Activated CD4-positive, alpha-beta T cell treated with anti-CD3 and anti-CD28 coated beads, Interleukin-2, amount 50 U/mL, for 16 hours (primary cell): ENCODE data around the gene ZNF236.
"Not testable (repeated sequence)": the region's sequence is repeated elsewhere in the genome, so short reads cannot be mapped to it uniquely, and the experiment has no call there.

Source experiments
- DNase-seq: peaks from one replicate; pipeline ENCODE4 v3.0.0-alpha.2; 2020

The ZNF236 gene

GRCh38 chr18:76977684-76978232 lies 155.4 kb downstream of the ZNF236 start:
- no peak for DNase-seq

GRCh38 chr18:76978616-76979015 lies 156.3 kb downstream of the ZNF236 start:
- DNase-seq = no peak

- DNase-seq = no peak
Measured at GRCh38 chr18:76979111-76979751, 156.9 kb downstream of the ZNF236 start.

GRCh38 chr18:76979906-76980305 lies 157.5 kb downstream of the ZNF236 start:
- DNase-seq = no peak

- DNase-seq = no peak
Measured at GRCh38 chr18:76980663-76981395, 158.5 kb downstream of the ZNF236 start.

GRCh38 chr18:76981396-76981968 lies 159.1 kb downstream of the ZNF236 start:
- DNase-seq = no peak

DNA sequence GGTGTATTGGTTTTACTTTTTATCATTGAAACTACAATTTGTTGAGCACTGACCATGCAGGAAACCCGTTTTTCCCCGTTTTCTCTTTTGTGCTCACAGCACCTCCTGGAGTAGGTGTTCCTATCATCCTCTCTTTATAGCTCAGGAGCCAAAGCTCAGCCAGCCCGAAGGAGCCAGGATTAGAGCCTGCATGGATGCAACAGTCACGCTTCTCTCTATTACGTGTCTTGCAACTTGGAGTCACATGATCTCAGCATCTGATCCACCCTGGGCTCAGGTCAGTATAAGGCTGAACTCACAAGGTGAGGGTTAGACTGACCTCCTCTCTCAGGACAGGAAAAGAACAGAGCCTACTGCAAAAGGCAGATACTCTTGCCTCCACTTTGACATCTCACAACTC lies 159.7 kb downstream of the ZNF236 start:
- no peak for DNase-seq

- peak; percentile 90 for DNase-seq
Measured at GRCh38 chr18:76982841-76983583, 160.7 kb downstream of the ZNF236 start.

DNA sequence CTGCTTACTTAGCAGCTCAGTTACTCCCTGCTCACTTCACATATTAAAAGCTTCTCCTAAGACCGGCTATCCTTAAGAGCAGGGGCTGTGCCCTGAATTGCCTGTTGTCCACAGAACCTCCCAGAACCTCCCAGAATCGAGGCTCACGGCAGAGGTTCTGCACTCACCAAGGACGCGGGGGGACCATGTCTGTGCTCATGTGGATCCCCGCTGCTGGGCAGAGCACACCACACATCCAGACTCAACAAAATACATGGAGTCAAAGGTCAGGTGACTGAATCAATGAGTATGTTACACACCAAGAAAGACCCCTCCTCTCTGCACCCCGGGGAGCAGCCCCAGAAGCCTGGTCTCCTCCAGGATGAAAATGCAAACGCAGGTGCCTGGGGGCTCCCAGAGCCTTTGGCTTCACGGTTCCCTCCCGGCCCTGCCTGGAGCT lies 161.3 kb downstream of the ZNF236 start:
- DNase-seq = no peak

GRCh38 chr18:76984193-76985155 lies 162.1 kb downstream of the ZNF236 start:
- no peak for DNase-seq

DNA sequence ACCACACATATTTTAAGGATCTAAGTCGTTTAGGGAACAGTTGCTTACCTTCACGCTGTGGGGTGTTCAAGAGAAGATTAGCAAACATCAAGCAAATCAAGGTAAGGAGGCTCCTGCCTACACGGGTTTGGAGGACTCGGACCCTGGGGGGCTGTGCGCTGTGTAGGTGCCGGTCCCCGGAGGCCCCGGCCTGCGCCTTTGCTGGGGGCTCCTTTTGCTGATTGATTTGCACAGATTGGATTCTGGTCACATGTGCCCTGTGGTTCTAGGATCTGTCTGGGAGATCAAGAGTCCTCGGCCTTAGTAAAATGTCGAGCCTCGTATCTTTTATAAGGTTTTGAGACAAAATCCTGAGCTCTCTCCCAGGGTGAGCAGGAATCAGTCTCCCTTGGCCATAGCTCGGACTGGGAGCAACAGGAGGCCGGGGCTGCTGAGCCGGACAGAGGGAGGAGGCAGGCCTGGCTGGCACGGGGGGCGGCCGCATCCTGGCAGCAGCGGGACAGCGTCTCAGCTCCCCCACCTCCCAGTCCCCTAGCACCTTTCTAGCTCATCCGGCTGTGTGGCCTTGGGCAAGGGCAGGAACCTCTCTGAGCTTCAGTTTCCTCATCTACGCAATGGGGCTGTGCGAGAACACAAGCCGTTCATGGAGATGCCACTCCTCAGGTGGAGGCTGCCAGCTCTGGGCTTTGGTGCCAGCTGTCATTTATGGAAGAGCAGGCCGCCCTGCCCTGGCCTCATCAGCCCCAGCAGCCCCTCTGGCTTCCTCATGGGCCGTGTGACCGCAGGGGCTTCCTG lies 163.0 kb downstream of the ZNF236 start:
- no peak for DNase-seq

- no peak for DNase-seq
Measured at GRCh38 chr18:76985951-76986236, 163.5 kb downstream of the ZNF236 start.

GRCh38 chr18:76986406-76986805 lies 164.0 kb downstream of the ZNF236 start:
- no peak for DNase-seq

GRCh38 chr18:76988031-76988826 lies 165.9 kb downstream of the ZNF236 start:
- no peak for DNase-seq

GRCh38 chr18:76988827-76989646 lies 166.7 kb downstream of the ZNF236 start:
- DNase-seq = peak; percentile 44

- no peak for DNase-seq
Measured at GRCh38 chr18:76989647-76990190, 167.4 kb downstream of the ZNF236 start.

DNA sequence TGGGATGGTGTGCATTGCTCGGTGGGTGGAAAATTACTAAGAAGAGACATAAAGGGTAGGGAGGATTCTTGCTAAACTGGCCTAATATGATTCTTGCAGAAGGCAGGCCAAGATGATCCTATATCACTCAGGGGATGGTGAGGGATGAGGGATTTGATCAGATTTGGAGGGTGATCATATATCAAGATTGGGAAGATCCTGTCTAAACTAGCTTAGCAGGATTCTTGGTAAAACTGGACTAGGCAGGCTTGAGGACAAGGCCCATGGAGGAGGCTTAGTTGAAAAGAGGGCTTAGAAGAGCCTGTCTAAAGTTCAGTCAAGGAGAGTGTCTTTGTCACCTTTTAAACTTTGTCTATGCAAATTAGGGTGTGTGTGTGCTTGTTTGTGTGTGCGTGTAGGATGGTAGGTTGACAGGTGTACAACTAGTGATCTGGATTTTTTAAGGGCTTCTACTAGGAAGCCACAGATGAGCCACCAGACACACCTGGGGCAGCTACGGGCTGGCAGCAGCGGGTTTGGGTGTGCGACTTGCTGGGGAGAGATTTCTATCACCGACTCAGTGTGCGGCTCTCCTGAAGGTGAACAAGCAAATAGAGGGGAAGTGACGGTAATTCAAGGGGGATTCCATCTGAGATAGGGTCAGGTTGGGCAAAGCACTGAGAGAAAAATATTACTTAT lies 168.1 kb downstream of the ZNF236 start:
- DNase-seq = not testable (repeated sequence)

DNA sequence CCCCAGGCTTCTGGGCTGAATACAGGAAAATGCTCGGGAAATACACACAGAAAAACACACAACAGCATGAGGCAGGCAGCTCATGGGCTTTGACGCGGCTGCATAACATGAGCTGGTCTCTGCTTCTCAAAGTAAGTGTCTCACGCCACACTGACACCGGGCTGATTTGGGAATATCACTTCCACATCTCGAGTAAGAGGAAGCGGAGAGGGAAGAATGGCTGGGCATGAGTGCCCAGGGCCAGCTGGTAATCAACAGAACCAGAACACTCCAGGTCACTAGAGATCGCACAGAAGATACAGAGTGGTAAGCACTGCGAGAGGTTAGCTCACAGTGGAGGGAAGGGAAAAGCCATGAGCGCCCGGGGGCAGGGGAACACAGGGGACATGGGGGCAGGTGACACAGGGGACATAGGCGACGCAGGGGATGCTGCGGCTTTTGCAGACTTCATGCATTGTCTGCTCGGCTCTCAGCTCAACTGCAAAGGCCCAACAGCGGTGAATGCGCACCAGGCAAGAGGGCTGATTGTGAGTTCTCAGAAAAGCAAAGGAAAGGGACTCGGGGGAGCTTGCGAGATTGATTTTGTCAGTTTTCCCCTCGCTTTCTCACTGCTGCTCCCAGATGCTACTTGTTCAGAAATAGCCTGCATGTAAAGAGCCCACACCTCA lies 168.8 kb downstream of the ZNF236 start:
- no peak for DNase-seq
